GM12801 (cell line): ENCODE measurements around the gene GNAZ.

Source experiments
- CTCF ChIP-seq: IDR thresholded peaks from one replicate; pipeline ENCODE4 v1.5.1; 2011; ENCODE audit warnings: control low read depth; ENCODE audit not compliant: insufficient read length; ENCODE audit errors: extremely low read depth

The GNAZ gene

DNA sequence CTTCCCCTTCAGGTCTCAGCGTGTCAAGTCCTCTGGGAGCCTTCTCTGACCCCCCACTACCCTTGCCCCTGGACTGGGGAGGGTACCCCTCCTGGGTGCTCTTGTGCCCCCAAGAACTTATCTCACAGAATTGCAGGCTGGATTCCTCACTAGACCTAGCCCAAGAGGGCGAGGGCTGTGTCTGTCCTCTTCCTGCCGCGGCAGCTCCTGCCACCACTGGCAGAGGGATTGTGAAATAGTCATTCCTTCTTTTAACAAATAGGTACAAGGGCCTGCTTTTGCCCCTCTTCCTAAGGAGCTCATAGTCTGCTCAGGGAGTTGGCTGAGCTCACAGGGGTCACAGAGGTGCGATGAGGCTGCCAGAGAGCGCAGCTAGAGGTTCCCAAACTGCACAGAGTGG lies 80.4 kb downstream of the GNAZ start:
- no peak for TF ChIP-seq CTCF

GRCh38 chr22:23151827-23152226 lies 81.5 kb downstream of the GNAZ start:
- TF ChIP-seq CTCF = no peak

DNA sequence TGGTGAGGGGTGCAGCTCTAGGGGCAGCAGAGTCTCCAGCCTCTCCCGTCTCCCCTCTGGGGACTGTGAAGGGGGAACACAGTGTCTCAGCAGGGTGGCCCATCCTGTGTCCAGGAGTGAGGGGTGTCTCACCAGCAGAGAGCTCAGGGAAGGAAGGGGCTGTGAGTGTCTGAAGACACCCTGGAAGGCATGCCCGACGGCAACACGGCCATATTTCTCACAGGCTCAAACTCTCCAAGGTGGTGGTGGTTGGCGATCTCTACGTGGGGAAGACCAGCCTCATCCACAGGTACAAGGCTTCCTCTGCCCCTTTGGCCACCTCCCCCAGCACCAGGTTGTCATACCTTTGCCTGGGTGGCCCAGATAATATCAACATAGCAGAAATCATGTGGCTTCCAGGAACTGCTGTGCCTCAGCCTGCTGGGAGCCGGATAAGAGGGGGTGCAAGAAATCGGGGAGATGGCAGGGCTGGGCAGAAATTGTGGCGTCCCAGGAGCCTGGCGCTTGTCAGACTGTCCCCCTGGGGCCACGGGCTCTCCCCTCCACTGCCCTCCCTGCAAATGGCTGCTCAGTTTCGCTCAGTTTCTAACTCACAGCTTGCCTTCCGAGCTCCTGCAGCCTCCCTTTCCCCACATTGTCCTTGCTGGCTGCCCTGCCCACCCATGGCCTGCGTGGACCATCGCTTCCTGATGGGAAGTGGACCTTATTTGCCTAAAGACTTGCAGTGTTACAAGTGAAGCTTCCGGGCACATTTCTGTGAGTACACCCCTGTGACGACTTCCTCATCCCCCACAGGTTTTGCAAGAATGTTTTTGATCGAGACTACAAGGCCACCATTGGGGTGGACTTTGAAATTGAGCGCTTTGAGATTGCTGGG lies 82.2 kb downstream of the GNAZ start:
- no peak for TF ChIP-seq CTCF

DNA sequence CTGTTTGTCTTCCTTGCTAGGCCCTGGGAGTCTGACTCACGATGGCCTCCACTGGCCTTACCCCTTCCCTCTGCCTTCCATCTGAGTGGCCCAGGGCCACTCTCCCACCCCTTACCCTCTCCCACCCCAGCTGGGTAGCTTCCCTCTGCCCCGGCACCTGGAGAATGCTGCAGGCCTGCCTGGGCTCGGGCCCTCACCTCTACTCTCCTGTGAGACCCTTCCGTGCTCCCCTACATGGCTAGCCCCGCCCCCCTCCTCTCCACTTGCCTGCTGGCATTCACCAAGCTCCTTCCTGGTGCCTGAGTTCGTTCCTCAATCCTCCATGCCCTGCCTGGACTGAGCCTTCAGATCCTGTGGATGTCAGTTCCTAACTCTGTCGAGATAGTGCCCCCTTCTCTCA lies 83.7 kb downstream of the GNAZ start:
- TF ChIP-seq CTCF = no peak

GRCh38 chr22:23154461-23154860 lies 84.1 kb downstream of the GNAZ start:
- no peak for TF ChIP-seq CTCF

- no peak for TF ChIP-seq CTCF
These were observed 84.8 kb downstream of the GNAZ start for GRCh38 chr22:23155143-23155542.

DNA sequence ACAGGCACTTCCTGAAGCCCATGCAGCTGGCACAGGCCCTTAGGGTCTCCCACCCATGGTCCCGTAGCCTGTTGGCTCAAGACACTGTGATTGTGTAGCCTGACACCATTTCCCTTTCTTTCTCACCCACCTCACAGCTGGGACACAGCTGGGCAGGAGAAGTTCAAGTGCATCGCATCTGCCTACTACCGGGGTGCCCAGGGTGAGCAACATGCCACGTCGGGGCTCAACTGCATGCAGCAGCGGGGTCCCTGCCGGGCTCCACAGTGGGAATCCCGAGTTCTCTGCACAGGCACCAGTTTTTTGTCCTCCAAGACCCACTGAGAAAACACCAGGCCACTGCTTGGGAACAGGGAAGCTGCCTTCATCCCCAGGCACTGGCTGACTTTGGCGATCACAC lies 85.5 kb downstream of the GNAZ start:
- TF ChIP-seq CTCF = no peak
